B cell (primary cell): ENCODE data around the gene MST1. TPM values are rescaled to one million over a fixed set of nuclear protein-coding genes. Genes with fewer than 3 reads are reported as not detected.

Experiments used
- ATAC-seq: fragments of 200-7000 bp; cut with Tn5 transposase; one replicate; pipeline ENCODE4 v1.10.0; 2021; ENCODE audit warnings: low read depth, mild to moderate bottlenecking, moderate number of reproducible peaks, moderate library complexity
- CTCF ChIA-PET: fragments of 350-600 bp; sonication (Branson Sonifier 250); formaldehyde crosslinking; loops from one replicate; lab custom pipeline; 2021; ENCODE audit warnings: antibody characterized with exemption, inconsistent platforms; lab: Charles Lee
- POLR2A ChIA-PET: fragments of 350-600 bp; sonication (Branson Sonifier 250); formaldehyde crosslinking; loops from one replicate; lab custom pipeline; 2021; ENCODE audit warnings: antibody characterized with exemption; lab: Charles Lee
- DNase-seq: peaks from one replicate; pipeline ENCODE4 v3.0.0; 2013
- H2AFZ ChIP-seq: 2 replicates; pipeline ENCODE4 v1.6.1; 2012; ENCODE audit warnings: mild to moderate bottlenecking, low read depth, low read length; ENCODE audit not compliant: insufficient read depth, poor library complexity, severe bottlenecking
- H3K27ac ChIP-seq, 2 donors: 1 replicate in 1 of 2; 2 replicates in 1 of 2; pipeline ENCODE4 v1.5.1; 2012 to 2013; ENCODE audit warnings: low read length in 2 of 2, mild to moderate bottlenecking in 2 of 2, moderate library complexity in 1 of 2
- H3K27me3 ChIP-seq, 4 experiments: fragments of 200-600 bp in 1 of 4; sonication (generic) in 1 of 4; replicated peaks in 1 of 4; 1 replicate in 2 of 4; 2 replicates in 2 of 4; pipeline versions ENCODE4 v1.6.1 to v1.7.0; 2013 to 2016; ENCODE audit warnings: low read length in 3 of 4, mild to moderate bottlenecking in 2 of 4, mixed read lengths in 1 of 4, moderate library complexity in 1 of 4; ENCODE audit not compliant: insufficient read depth in 4 of 4, control insufficient read depth in 3 of 4; ENCODE audit errors: control extremely low read depth in 1 of 4
- H3K36me3 ChIP-seq, 2 experiments: replicated peaks in 1 of 2; 1 replicate in 1 of 2; 2 replicates in 1 of 2; pipeline versions ENCODE4 v1.6.1 to v1.7.1; 2013; ENCODE audit warnings: low read length in 1 of 2; ENCODE audit not compliant: insufficient read depth in 2 of 2, control insufficient read depth in 1 of 2; ENCODE audit errors: control extremely low read depth in 1 of 2, extremely low read depth in 1 of 2
- H3K4me1 ChIP-seq, 2 donors: fragments of 200-600 bp in 1 of 2; sonication (generic) in 1 of 2; 1 replicate in 1 of 2; 2 replicates in 1 of 2; pipeline versions ENCODE4 v1.5.1 to v1.6.1; 2013 to 2017; ENCODE audit warnings: low read length in 2 of 2; ENCODE audit not compliant: control insufficient read depth in 2 of 2, insufficient read depth in 2 of 2
- H3K4me2 ChIP-seq: replicated peaks from 2 replicates; pipeline ENCODE3; 2012; ENCODE audit warnings: mild to moderate bottlenecking, low read depth, low read length; ENCODE audit not compliant: poor library complexity, severe bottlenecking
- H3K4me3 ChIP-seq, 5 experiments: fragments of 200-600 bp in 1 of 5; sonication (generic) in 1 of 5; 1 replicate in 3 of 5; 2 replicates in 2 of 5; pipeline versions ENCODE4 v1.5.1 to v1.7.0; 2011 to 2016; ENCODE audit warnings: low read length in 4 of 5, mild to moderate bottlenecking in 4 of 5, low read depth in 2 of 5, control low read depth in 1 of 5, moderate library complexity in 1 of 5; ENCODE audit not compliant: insufficient read depth in 1 of 5; ENCODE audit errors: control extremely low read depth in 1 of 5, extremely low read depth in 1 of 5
- H3K79me2 ChIP-seq: fragments of 200-600 bp; sonication (generic); one replicate; pipeline ENCODE4 v1.6.0; 2016; ENCODE audit warnings: low read length; ENCODE audit not compliant: control insufficient read depth, insufficient read depth
- H3K9ac ChIP-seq: fragments of 200-600 bp; sonication (generic); 2 replicates; pipeline ENCODE4 v1.6.1; 2017; ENCODE audit warnings: mild to moderate bottlenecking, low read length, moderate library complexity
- H3K9me3 ChIP-seq, 3 donors: one replicate each; pipeline versions ENCODE4 v1.6.1 to v1.7.1; 2013; ENCODE audit warnings: low read length in 2 of 3; ENCODE audit not compliant: control insufficient read depth in 2 of 3, insufficient read depth in 1 of 3; ENCODE audit errors: control extremely low read depth in 1 of 3
- H4K20me1 ChIP-seq: 2 replicates; pipeline ENCODE4 v1.6.0; 2012; ENCODE audit warnings: mild to moderate bottlenecking, low read length; ENCODE audit not compliant: insufficient read depth, control insufficient read depth, poor library complexity, severe bottlenecking
- H3K27ac Mint-ChIP-seq: one replicate; pipeline ENCODE4 v1.8.0; 2021; ENCODE audit warnings: mixed read lengths
- H3K27me3 Mint-ChIP-seq: one replicate; pipeline ENCODE4 v1.8.0; 2021; ENCODE audit warnings: mixed read lengths
- H3K4me1 Mint-ChIP-seq: one replicate; pipeline ENCODE4 v1.8.0; 2021; ENCODE audit warnings: mixed read lengths
- H3K4me3 Mint-ChIP-seq: one replicate; pipeline ENCODE4 v1.8.0; 2021; ENCODE audit warnings: mixed read lengths
- H3K9me3 Mint-ChIP-seq: one replicate; pipeline ENCODE4 v1.8.0; 2022; ENCODE audit warnings: mixed read lengths; ENCODE audit not compliant: insufficient read depth
- CTCF ChIP-seq: fragments of 200-600 bp; IDR thresholded peaks from one replicate; pipeline ENCODE4 v1.8.0; 2022; ENCODE audit warnings: antibody characterized with exemption, mild to moderate bottlenecking
- EZH2 ChIP-seq: IDR thresholded peaks from 2 replicates; pipeline ENCODE4 v1.6.1; 2012; ENCODE audit warnings: borderline replicate concordance, low read depth, mild to moderate bottlenecking, moderate library complexity, low read length; ENCODE audit not compliant: insufficient read depth, poor library complexity, severe bottlenecking
- WGBS: methylation state at CpG from one replicate; pipeline ENCODE4 v1.1.5; 2013; ENCODE audit warnings: missing lambda C conversion rate; ENCODE audit not compliant: insufficient coverage; 5-methylcytosine and 5-hydroxymethylcytosine counted together
- intact Hi-C: fragments of 100-400 bp; cut with micrococcal nuclease; formaldehyde crosslinking; loops from one replicate; pipeline ENCODE4 v1.10.0; 2022
- polyA plus RNA-seq: library from polyadenylated mRNA; depleted of rRNA; stranded (reverse); fragments of >200 nt; gene quantifications from 2 replicates; pipeline ENCODE4 v1.2.3, GENCODE V29; 2012
- total RNA-seq, 2 donors: library from RNA; stranded (reverse); fragments of 120-200 nt in 1 of 2; gene quantifications; 1 replicate in 1 of 2; 2 replicates in 1 of 2; pipeline versions ENCODE4 v1.2.3 to v1.2.4, GENCODE V29; 2013 to 2022

The MST1 gene
- total and polyA plus RNA-seq, 2 donors (not counting 1 experiment from before 2014, with no cell fraction given): 14.5 to 26.4 TPM

GRCh38 chr3:49680493-49681231, 8.6 kb downstream of the MST1 start:
- ATAC-seq (no peak), DNase-seq (no peak)
- ChIA-PET CTCF (interaction anchor here (2.0 kb wide), 1 partner anchor 141 kb away, joined by 5 read pairs; no protein-coding TSS in a partner anchor), POLR2A (no interaction called here)
- 100% methylated on average over 3 of the region's 7 CpGs for WGBS
- intact Hi-C loops: no loop called here
- H3K79me2 ChIP-seq: peaks cover 6% of the 10 kb centered on the region
- H3K4me1 Mint-ChIP-seq: peaks cover 5% of the 10 kb centered on the region
- H3K4me1 ChIP-seq: no peaks in the 10 kb centered on the region
- no peak overlapping the region for H3K4me3 Mint-ChIP-seq
- no peak overlapping the region for H2AFZ ChIP-seq
- no peak overlapping the region for H3K4me2 ChIP-seq
- peaks cover 34% of the 10 kb centered on the region for H4K20me1 ChIP-seq
- H3K27ac Mint-ChIP-seq: no peak overlapping the region
- H3K27me3 ChIP-seq: no peaks in the 10 kb centered on the region
- no peaks in the 10 kb centered on the region for H3K27me3 Mint-ChIP-seq
- H3K4me3 ChIP-seq: no peak overlapping the region
- no peaks in the 10 kb centered on the region for H3K9me3 ChIP-seq
- TF ChIP-seq EZH2 (no peak), CTCF (no peak)
- no peak overlapping the region for H3K9ac ChIP-seq
- H3K36me3 ChIP-seq: peaks cover 0 to 73% of the 10 kb centered on the region in 2 experiments
- H3K27ac ChIP-seq: no peak overlapping the region
- no peaks in the 10 kb centered on the region for H3K9me3 Mint-ChIP-seq

- Histone ChIP-seq H3K4me3 (no peak overlapping the region), H2AFZ (no peak overlapping the region), H3K4me1 (peaks cover 13 to 18% of the 10 kb centered on the region in 2 donors), H3K36me3 (peaks cover 0 to 51% of the 10 kb centered on the region in 2 experiments), H3K27me3 (no peaks in the 10 kb centered on the region), H3K4me2 (no peak overlapping the region), H3K9me3 (peaks cover 0 to 5% (median 0%) of the 10 kb centered on the region in 3 donors), H3K27ac (no peak overlapping the region), H3K9ac (no peak overlapping the region), H4K20me1 (peaks cover 34% of the 10 kb centered on the region), H3K79me2 (peaks cover 20% of the 10 kb centered on the region)
- Mint-ChIP-seq H3K9me3 (no peaks in the 10 kb centered on the region), H3K4me3 (peak overlapping the region; percentile 44), H3K27me3 (no peaks in the 10 kb centered on the region), H3K4me1 (peaks cover 30% of the 10 kb centered on the region), H3K27ac (no peak overlapping the region)
- CTCF ChIA-PET: interaction anchor here (1.9 kb wide), 1 partner anchor 136 kb away, joined by 6 read pairs; no protein-coding TSS in a partner anchor
- intact Hi-C loops: no loop called here
- no peak for ATAC-seq
- 99% methylated on average over 11 of the region's 11 CpGs for WGBS
- DNase-seq: no peak
- no peak for TF ChIP-seq CTCF
- TF ChIP-seq EZH2: no peak
- POLR2A ChIA-PET: no interaction called here
These were observed 13.4 kb downstream of the MST1 start for GRCh38 chr3:49675912-49676311.
